HG03196 (cell line): ENCODE measurements around the gene KLK15.
"Not testable (repeated sequence)": the region's sequence is repeated elsewhere in the genome, so short reads cannot be mapped to it uniquely, and the experiment has no call there.

ENCODE experiments used
- ATAC-seq: cut with Tn5 transposase; IDR thresholded peaks from one replicate; pipeline ENCODE4 v1.9.1; 2021; ENCODE audit not compliant: unreplicated experiment

KLK15 gene

GRCh38 chr19:50821248-50821612 lies 12.1 kb downstream of the KLK15 start:
- ATAC-seq, result no peak

GRCh38 chr19:50820549-50821247 lies 12.7 kb downstream of the KLK15 start:
- ATAC-seq, result no peak

- ATAC-seq, result no peak
These were observed 13.3 kb downstream of the KLK15 start for GRCh38 chr19:50820086-50820485.

GRCh38 chr19:50819636-50820035 lies 13.7 kb downstream of the KLK15 start:
- no peak for ATAC-seq

- no peak for ATAC-seq
These were observed 14.4 kb downstream of the KLK15 start for GRCh38 chr19:50818859-50819472.

- peak; percentile 53 for ATAC-seq
These were observed 15.2 kb downstream of the KLK15 start for GRCh38 chr19:50817941-50818858.

- ATAC-seq, result no peak
These were observed 17.9 kb downstream of the KLK15 start for GRCh38 chr19:50815439-50815838.

- ATAC-seq, result no peak
These were observed 18.5 kb downstream of the KLK15 start for GRCh38 chr19:50814883-50815282.

GRCh38 chr19:50812474-50812873 lies 20.9 kb downstream of the KLK15 start:
- no peak for ATAC-seq

- ATAC-seq, result not testable (repeated sequence)
These were observed 21.6 kb downstream of the KLK15 start for GRCh38 chr19:50811622-50812238.

GRCh38 chr19:50808856-50809255 lies 24.5 kb downstream of the KLK15 start:
- no peak for ATAC-seq

GRCh38 chr19:50804420-50805272 lies 28.7 kb downstream of the KLK15 start:
- peak; percentile 96 for ATAC-seq

- peak; percentile 9 for ATAC-seq
These were observed 29.5 kb downstream of the KLK15 start for GRCh38 chr19:50803633-50804419.

GRCh38 chr19:50801107-50801506 lies 32.3 kb downstream of the KLK15 start:
- no peak for ATAC-seq

- ATAC-seq, result no peak
These were observed 33.9 kb downstream of the KLK15 start for GRCh38 chr19:50799547-50799851.

GRCh38 chr19:50798659-50799546 lies 34.5 kb downstream of the KLK15 start:
- no peak for ATAC-seq

GRCh38 chr19:50797781-50798658 lies 35.4 kb downstream of the KLK15 start:
- ATAC-seq, result no peak

- ATAC-seq, result no peak
These were observed 36.0 kb downstream of the KLK15 start for GRCh38 chr19:50797429-50797780.
